Body of pancreas (tissue), 4 donors: ENCODE results near the gene RSRC2.
"Not testable (repeated sequence)": the region's sequence is repeated elsewhere in the genome, so short reads cannot be mapped to it uniquely, and the experiment has no call there.

Experiments used
- CTCF ChIP-seq, 7 experiments: fragments of 450-650 bp in 4 of 7; fragments of 200-600 bp in 3 of 7; sonication (generic) in 3 of 7; IDR thresholded peaks; one replicate each; pipeline ENCODE4 v1.5.1; 2016 to 2019; ENCODE audit warnings: antibody characterized with exemption in 7 of 7
- POLR2A ChIP-seq, 3 donors: fragments of 450-650 bp; IDR thresholded peaks; one replicate each; pipeline ENCODE4 v1.6.1; 2016; ENCODE audit warnings: antibody characterized with exemption in 3 of 3, mild to moderate bottlenecking in 2 of 3

GRCh38 chr12:122464317-122465042 lies 62.3 kb downstream of the RSRC2 start:
- TF ChIP-seq CTCF, POLR2A (IDR thresholded peaks at IDR 0.05): not testable (repeated sequence)
